ENCODE results near the gene SBNO2. TPM values are rescaled to one million over a fixed set of nuclear protein-coding genes. Genes with fewer than 3 reads are reported as not detected.

The SBNO2 gene
- total and polyA plus RNA-seq, 9 of the 15 experiments (the other 6 are each of a cell fraction or from before 2014, with no cell fraction given) = 0.01 to 46.2 (median 6.7) TPM

GRCh38 chr19:1173845-1174809 lies at the start of gene SBNO2 (continued):
- peak; percentile 32; the same call in 1 of the 2 replicates for TF ChIP-seq MGA (IDR thresholded peaks at IDR 0.05)
